GM23248 (cell line): ENCODE data around the gene C2CD5.

Experiments used
- EZH2 ChIP-seq: fragments of 200-600 bp; sonication (generic); IDR thresholded peaks from 2 replicates; pipeline ENCODE4 v1.6.1; 2018; ENCODE audit warnings: antibody characterized with exemption, mild to moderate bottlenecking; ENCODE audit not compliant: insufficient read depth, poor library complexity, severe bottlenecking
- EZH2phosphoT487 ChIP-seq: fragments of 200-600 bp; sonication (generic); IDR thresholded peaks from 2 replicates; pipeline ENCODE4 v1.6.1; 2018; ENCODE audit warnings: antibody characterized with exemption, moderate library complexity, mild to moderate bottlenecking, low read depth; ENCODE audit not compliant: insufficient read depth

DNA sequence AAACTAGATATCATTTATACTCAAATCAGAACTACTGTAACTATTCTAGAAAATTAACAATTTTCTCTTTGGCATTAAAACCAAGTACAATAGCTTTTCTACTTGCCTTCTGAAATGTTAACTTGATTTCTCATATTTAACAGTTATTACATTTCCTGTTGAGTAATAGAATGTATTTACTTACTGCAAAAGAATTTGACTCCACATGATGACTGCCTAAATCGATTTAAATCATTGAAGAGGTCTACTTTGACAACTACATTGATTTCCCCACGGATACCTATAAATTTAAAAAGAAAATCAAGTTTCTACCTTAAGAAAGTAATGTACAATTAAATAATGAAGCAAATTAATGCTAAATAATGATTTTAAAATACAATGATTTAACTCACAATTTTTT is 18.9 kb downstream of the C2CD5 start:
- TF ChIP-seq EZH2 = no peak
- no peak for TF ChIP-seq EZH2phosphoT487
